Neuronal stem cell (in vitro differentiated cells): ENCODE measurements around the gene OSTN.
A peak's percentile ranks its signal among the peaks of the same experiment; 100 is the strongest.

Experiments used
- DNase-seq: peaks from one replicate; pipeline ENCODE4 v3.0.0-alpha.2; 2013; ENCODE audit warnings: low spot score
- H2AFZ ChIP-seq: one replicate; pipeline ENCODE4 v1.6.1; 2013; ENCODE audit warnings: mild to moderate bottlenecking, low read length, inconsistent platforms
- H2AK5ac ChIP-seq: 2 replicates; pipeline ENCODE4 v1.6.1; 2013; ENCODE audit warnings: low read depth, mild to moderate bottlenecking, inconsistent platforms, low read length, moderate library complexity, mixed read lengths
- H2BK120ac ChIP-seq: 2 replicates; pipeline ENCODE4 v1.6.1; 2013; ENCODE audit warnings: low read depth, mild to moderate bottlenecking, inconsistent platforms, low read length, moderate library complexity, mixed read lengths
- H2BK12ac ChIP-seq: one replicate; pipeline ENCODE4 v1.6.1; 2013; ENCODE audit warnings: low read length, inconsistent platforms
- H2BK15ac ChIP-seq: 2 replicates; pipeline ENCODE4 v1.6.1; 2013; ENCODE audit warnings: mild to moderate bottlenecking, low read length, inconsistent platforms, mixed read lengths
- H2BK5ac ChIP-seq: one replicate; pipeline ENCODE4 v1.6.1; 2013; ENCODE audit warnings: inconsistent platforms, mild to moderate bottlenecking, low read length, moderate library complexity
- H3K14ac ChIP-seq: one replicate; pipeline ENCODE4 v1.6.1; 2013; ENCODE audit warnings: low read length, inconsistent platforms
- H3K18ac ChIP-seq: 2 replicates; pipeline ENCODE4 v1.6.1; 2013; ENCODE audit warnings: low read length, inconsistent platforms
- H3K23ac ChIP-seq: 2 replicates; pipeline ENCODE4 v1.6.1; 2013; ENCODE audit warnings: low read depth, mild to moderate bottlenecking, mixed read lengths, low read length, inconsistent platforms; ENCODE audit not compliant: poor library complexity
- H3K27ac ChIP-seq: replicated peaks from 3 replicates; pipeline ENCODE4 v1.5.1; 2013; ENCODE audit warnings: low read length, inconsistent platforms
- H3K27me3 ChIP-seq, 3 experiments: 2 replicates each; pipeline ENCODE4 v1.6.1; 2013; ENCODE audit warnings: low read length in 3 of 3, mild to moderate bottlenecking in 2 of 3, inconsistent platforms in 1 of 3, low read depth in 1 of 3, mixed read lengths in 1 of 3, moderate library complexity in 1 of 3; ENCODE audit not compliant: control insufficient read depth in 3 of 3, insufficient read depth in 3 of 3
- H3K36me3 ChIP-seq, 2 donors: replicated peaks in 1 of 2; 2 replicates each; pipeline ENCODE4 v1.6.1; 2013; ENCODE audit warnings: low read length in 2 of 2; ENCODE audit not compliant: control insufficient read depth in 2 of 2, insufficient read depth in 2 of 2
- H3K4ac ChIP-seq: 2 replicates; pipeline ENCODE4 v1.6.1; 2013; ENCODE audit warnings: inconsistent platforms, mild to moderate bottlenecking, low read length, moderate library complexity
- H3K4me1 ChIP-seq, 2 donors: 1 replicate in 1 of 2; 2 replicates in 1 of 2; pipeline ENCODE4 v1.6.1; 2013; ENCODE audit warnings: low read length in 2 of 2, low read depth in 1 of 2; ENCODE audit not compliant: control insufficient read depth in 2 of 2, insufficient read depth in 1 of 2
- H3K4me2 ChIP-seq: one replicate; pipeline ENCODE4 v1.6.1; 2013; ENCODE audit warnings: mild to moderate bottlenecking, low read length, inconsistent platforms; ENCODE audit not compliant: insufficient read depth, poor library complexity, severe bottlenecking
- H3K4me3 ChIP-seq, 2 donors: 2 replicates each; pipeline ENCODE4 v1.5.1; 2013; ENCODE audit warnings: low read length in 2 of 2, mild to moderate bottlenecking in 2 of 2, inconsistent platforms in 1 of 2, moderate library complexity in 1 of 2
- H3K79me1 ChIP-seq: one replicate; pipeline ENCODE4 v1.6.1; 2013; ENCODE audit warnings: low read depth, mild to moderate bottlenecking, inconsistent platforms, low read length, moderate library complexity
- H3K9ac ChIP-seq: one replicate; pipeline ENCODE4 v1.6.1; 2013; ENCODE audit warnings: mild to moderate bottlenecking, low read depth, low read length, inconsistent platforms; ENCODE audit not compliant: poor library complexity
- H3K9me3 ChIP-seq, 2 donors: replicated peaks in 1 of 2; 2 replicates each; pipeline versions ENCODE3 to v1.6.1; 2013; ENCODE audit warnings: low read length in 2 of 2, mild to moderate bottlenecking in 2 of 2, inconsistent platforms in 1 of 2, low read depth in 1 of 2, mixed read lengths in 1 of 2, moderate library complexity in 1 of 2; ENCODE audit not compliant: control insufficient read depth in 2 of 2, insufficient read depth in 1 of 2
- H4K8ac ChIP-seq: one replicate; pipeline ENCODE4 v1.6.1; 2013; ENCODE audit warnings: low read depth, mild to moderate bottlenecking, inconsistent platforms, low read length, moderate library complexity
- H4K91ac ChIP-seq: one replicate; pipeline ENCODE4 v1.6.1; 2013; ENCODE audit warnings: low read length, low read depth, mild to moderate bottlenecking, inconsistent platforms; ENCODE audit not compliant: poor library complexity
- WGBS, 2 donors: extraction: QIAGEN DNeasy Blood & Tissue Kit; methylation state at CpG; one replicate each; pipeline ENCODE4 v1.1.7; 2013; ENCODE audit warnings: missing lambda C conversion rate in 2 of 2, mixed read lengths in 1 of 2; ENCODE audit not compliant: insufficient read length in 2 of 2, insufficient replicate concordance in 1 of 2; ENCODE audit errors: extremely low coverage in 2 of 2; 5-methylcytosine and 5-hydroxymethylcytosine counted together

Gene OSTN

GRCh38 chr3:191235331-191236314 lies 36.6 kb downstream of the OSTN start:
- no peak for DNase-seq
- H4K8ac ChIP-seq, result no peak overlapping the region
- H4K91ac ChIP-seq, result no peak overlapping the region
- no peaks in the 10 kb centered on the region for H3K79me1 ChIP-seq
- no peak overlapping the region for H2BK15ac ChIP-seq
- H3K4me1 ChIP-seq, result peaks cover 5 to 16% of the 10 kb centered on the region in 2 donors
- no peaks in the 10 kb centered on the region for H3K36me3 ChIP-seq
- H2BK120ac ChIP-seq, result no peak overlapping the region
- WGBS, 2 donors, result no CpG with 5 or more reads among the region's 4 CpGs
- H3K27ac ChIP-seq, result no peak overlapping the region
- no peak overlapping the region for H3K14ac ChIP-seq
- peak overlapping the region; percentile 2 for H2AFZ ChIP-seq
- H3K23ac ChIP-seq, result no peak overlapping the region
- H2AK5ac ChIP-seq, result no peak overlapping the region
- H3K18ac ChIP-seq, result no peak overlapping the region
- H3K4ac ChIP-seq, result no peak overlapping the region
- no peak overlapping the region for H2BK12ac ChIP-seq
- H2BK5ac ChIP-seq, result no peak overlapping the region
- no peaks in the 10 kb centered on the region for H3K27me3 ChIP-seq
- no peak overlapping the region for H3K4me3 ChIP-seq
- no peaks in the 10 kb centered on the region for H3K9me3 ChIP-seq
- no peak overlapping the region for H3K4me2 ChIP-seq
- no peak overlapping the region for H3K9ac ChIP-seq

GRCh38 chr3:191236646-191237045 lies 37.6 kb downstream of the OSTN start:
- no peak overlapping the region for H3K9ac ChIP-seq
- H3K27me3 ChIP-seq, result no peaks in the 10 kb centered on the region
- no peak overlapping the region for H4K91ac ChIP-seq
- H3K4ac ChIP-seq, result no peak overlapping the region
- H3K4me1 ChIP-seq, result peaks cover 5 to 16% of the 10 kb centered on the region in 2 donors
- H3K27ac ChIP-seq, result no peak overlapping the region
- no peak overlapping the region for H2BK5ac ChIP-seq
- no peak overlapping the region for H2AK5ac ChIP-seq
- no peak overlapping the region for H2BK12ac ChIP-seq
- H3K36me3 ChIP-seq, result no peaks in the 10 kb centered on the region
- H3K79me1 ChIP-seq, result no peaks in the 10 kb centered on the region
- DNase-seq, result no peak
- no peak overlapping the region for H3K18ac ChIP-seq
- no peak overlapping the region for H2AFZ ChIP-seq
- H3K14ac ChIP-seq, result no peak overlapping the region
- no peak overlapping the region for H2BK120ac ChIP-seq
- no peaks in the 10 kb centered on the region for H3K9me3 ChIP-seq
- WGBS, 2 donors, result no CpG with 5 or more reads among the region's 3 CpGs
- H3K23ac ChIP-seq, result no peak overlapping the region
- H3K4me3 ChIP-seq, result no peak overlapping the region
- H3K4me2 ChIP-seq, result no peak overlapping the region
- no peak overlapping the region for H4K8ac ChIP-seq
- no peak overlapping the region for H2BK15ac ChIP-seq

- no peaks in the 10 kb centered on the region for H3K79me1 ChIP-seq
These were observed 38.2 kb downstream of the OSTN start for GRCh38 chr3:191237047-191237882.

More at GRCh38 chr3:191237047-191237882, 38.2 kb downstream of the OSTN start:
- Histone ChIP-seq H3K4me2 (no peak overlapping the region), H3K14ac (no peak overlapping the region), H3K4me3 (no peak overlapping the region), H4K8ac (no peak overlapping the region), H3K27me3 (no peaks in the 10 kb centered on the region), H2AK5ac (no peak overlapping the region), H2BK12ac (no peak overlapping the region), H3K9ac (no peak overlapping the region), H2BK15ac (no peak overlapping the region), H2AFZ (no peak overlapping the region), H3K18ac (no peak overlapping the region), H3K9me3 (no peaks in the 10 kb centered on the region), H3K4ac (no peak overlapping the region), H3K23ac (no peak overlapping the region), H3K27ac (no peak overlapping the region), H3K36me3 (no peaks in the 10 kb centered on the region), H2BK5ac (no peak overlapping the region), H4K91ac (no peak overlapping the region), H2BK120ac (no peak overlapping the region), H3K4me1 (peaks cover 5 to 16% of the 10 kb centered on the region in 2 donors)
- DNase-seq, result no peak
- WGBS, 2 donors, result no CpG with 5 or more reads among the region's 5 CpGs
